ENCODE measurements around the gene FHAD1. TPM values are rescaled to one million over a fixed set of nuclear protein-coding genes. Genes with fewer than 3 reads are reported as not detected.

FHAD1 gene
- total RNA-seq, 1 donor from 2014 or later, result 0.32 TPM

DNA sequence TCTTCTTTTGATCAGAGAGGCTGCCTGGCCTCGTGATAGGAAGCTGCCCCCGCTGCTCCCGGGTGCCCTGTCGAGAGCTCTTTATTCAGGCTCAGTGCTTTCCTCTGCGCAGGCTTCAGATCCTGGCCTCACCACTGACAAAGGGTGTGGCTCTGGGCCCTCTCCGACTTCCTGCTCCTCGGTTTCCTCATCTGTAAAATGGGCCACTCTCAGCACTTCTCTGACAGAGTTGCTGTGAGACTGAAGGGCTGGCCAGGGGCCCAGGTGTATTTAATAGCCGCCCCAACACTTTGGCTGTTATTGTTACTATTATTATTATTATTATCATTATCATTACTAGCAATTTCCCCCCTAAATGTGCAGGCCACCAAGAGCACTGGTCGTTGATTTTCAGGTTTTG lies 101.6 kb downstream of the FHAD1 start:
- no peak for ATAC-seq

DNA sequence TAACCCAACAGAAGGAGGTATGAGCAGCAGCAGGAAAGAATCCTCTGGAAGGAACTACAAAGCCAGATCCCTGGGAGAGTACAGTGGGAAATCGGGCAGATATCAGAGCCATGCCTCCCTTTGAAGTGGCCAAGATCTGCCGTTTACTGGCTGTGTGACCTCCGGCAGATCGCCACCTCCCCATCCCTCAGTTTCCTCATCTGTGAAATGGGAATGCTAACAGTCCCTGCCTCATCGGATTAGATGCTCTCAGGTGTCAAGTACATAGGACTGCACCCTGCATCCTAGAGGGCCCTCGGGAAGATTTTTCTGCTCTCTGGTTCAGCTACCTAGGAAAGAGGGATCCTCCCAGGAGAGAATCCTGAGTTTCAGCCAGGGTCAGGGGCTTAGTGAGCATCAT lies 102.1 kb downstream of the FHAD1 start:
- ATAC-seq, result no peak

DNA sequence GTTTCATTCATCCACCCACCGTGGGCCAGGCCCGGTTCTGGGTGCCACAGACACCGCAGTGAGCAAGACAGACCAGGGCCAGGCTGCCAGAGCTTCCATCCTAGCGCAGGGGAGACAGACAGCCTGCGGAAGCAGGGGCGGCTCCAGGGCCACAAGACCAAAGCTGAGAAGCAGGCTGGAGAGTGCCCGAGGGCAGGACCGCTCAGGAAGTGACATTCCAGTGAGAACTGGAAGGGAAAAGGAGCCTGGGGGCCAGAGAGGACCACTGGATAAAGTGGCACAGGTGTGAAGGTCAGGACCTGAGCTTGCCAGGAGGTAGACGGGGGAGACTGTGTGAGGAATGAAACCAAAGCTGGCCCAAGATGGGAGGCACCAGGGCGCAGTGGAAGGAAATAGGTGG lies 103.1 kb downstream of the FHAD1 start:
- no peak for ATAC-seq

DNA sequence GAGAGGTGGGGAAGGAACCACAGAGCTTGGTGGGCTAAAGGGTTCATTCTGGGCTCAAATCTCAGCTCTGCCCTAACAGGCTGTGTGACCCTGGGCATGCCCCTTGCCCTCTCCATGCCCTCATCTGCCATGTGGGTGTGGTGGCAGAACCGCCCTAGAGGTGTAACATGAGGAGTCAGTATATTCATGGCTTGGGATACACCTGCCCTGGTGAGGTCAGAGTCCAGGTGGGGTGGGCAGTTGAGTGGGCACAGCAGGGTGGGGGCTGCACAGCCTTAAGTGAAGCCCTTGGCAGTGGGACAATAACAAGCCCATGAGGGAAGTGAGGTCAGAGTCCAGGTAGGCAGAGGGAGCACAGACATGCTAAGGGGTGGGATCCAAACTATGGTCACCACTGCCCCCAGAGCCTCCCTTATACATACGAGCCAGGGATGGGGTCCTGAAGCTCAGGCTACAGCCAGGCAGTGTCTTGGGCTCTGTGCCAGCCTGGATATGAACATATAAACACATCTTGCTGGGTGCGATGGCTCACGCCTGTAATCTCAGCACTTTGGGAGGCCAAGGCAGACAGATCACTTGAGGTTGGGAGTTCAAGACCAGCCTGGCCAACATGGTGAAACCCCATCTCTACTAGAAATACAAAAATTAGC lies 103.7 kb downstream of the FHAD1 start:
- ATAC-seq, result peak; percentile 78

DNA sequence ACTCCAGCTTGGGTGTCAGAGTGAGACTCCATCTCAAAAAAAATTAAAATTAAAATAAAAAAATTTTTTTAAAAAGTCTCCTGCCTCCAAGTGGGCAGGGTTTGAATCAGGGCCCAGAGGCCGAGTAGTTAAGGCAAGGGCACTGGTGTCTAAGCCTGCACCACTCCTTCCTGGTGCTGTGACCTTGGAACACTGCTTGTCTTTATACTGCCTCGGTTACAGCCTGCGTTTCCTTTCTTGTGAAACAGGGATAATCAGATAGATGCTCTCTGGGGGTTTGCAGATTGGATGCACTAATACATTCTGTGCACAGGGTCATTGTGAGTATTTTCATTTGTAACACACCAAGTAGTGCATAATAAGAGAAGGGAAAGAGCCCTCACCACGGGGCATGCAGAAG lies 104.3 kb downstream of the FHAD1 start:
- no peak for ATAC-seq

DNA sequence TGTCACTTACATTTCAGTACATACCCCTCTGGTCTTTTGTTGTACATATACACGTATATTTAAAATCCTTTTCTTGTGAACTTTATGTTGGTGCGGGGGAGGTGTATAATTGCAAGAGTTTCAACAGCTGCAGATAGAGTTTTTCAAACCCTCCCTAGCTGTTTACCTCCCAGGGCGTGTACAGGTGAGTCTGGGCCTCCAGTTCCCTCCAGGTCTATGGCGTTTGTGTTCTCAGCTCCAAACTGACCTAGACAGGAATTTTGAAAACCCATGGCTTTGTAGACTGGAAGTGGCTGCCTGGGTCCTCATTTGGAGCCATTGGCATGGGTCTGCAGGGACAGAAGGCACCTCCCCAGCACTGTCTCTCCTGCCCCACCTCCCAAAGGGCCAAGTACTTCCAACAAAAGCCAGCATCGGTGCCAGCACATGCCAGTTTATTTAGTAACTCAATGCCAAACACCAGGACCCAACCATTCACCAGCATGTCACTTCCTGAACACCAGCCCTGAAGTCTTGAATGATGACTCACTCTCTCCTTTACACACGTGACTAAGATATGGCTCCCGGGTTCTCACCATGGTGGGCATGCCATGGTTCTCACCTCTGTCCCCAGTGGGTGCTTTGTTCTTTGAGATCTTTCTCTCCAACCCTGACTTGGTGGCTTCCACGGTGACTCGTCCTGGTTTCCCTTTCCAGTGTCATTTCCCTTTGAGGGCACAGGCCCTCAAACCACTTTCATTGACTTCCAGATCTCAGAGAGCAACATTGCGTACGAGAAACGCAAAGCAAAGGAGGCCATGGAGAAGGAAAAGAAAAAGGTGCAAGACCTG lies 105.3 kb downstream of the FHAD1 start:
- ATAC-seq, result peak; percentile 82

DNA sequence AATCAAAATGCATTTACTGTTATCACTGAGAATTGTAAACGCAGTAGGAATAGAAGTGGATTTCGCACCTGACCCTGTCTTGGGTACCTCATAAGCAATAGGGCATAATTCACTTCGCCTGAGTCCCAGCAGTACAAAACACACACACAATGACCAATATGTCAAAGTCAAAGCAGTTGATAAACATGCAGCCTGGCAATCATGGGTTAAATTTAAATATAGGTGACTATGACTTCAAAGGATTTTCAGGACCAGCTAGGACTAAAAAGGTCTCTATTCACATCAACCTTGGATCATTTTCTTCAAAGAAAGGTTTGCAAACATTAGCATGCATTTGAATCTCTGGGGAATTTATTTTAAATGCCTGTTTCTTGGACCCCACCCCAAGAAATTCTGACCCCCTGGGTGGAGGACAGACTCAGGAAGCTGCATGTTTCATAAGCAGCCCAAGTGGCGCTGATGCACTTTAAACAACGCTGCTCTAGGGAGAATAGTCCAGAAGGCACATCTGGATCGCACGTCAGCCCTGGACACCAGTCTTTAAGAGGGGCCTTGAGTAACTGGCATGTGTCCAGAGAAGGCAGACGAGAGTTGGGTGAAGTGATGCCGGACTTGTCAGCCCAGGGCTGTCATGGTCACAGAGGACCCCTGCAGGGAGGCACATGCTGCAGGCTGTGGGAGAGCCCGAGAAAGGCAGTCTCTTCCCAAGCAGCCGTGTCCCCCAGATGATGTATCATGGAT lies 107.0 kb downstream of the FHAD1 start:
- ATAC-seq, result no peak

DNA sequence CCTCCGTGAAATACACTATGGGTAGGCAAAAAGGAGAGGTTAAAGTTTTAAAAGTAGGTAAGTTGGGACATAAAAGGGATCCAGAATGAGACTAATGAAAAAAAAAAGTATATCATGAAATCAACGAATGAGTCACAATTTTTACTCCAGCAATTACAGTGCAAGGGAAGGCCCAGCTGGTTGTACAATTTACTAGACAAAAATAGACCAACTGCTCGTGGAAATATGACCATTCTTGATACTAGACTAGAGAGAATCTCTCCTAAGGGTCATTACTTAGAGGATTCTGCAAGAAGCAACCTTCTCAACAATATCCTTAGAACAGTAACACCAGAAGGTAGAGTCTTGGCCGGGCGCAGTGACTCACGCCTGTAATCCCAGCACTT lies 107.5 kb downstream of the FHAD1 start:
- no peak for ATAC-seq

DNA sequence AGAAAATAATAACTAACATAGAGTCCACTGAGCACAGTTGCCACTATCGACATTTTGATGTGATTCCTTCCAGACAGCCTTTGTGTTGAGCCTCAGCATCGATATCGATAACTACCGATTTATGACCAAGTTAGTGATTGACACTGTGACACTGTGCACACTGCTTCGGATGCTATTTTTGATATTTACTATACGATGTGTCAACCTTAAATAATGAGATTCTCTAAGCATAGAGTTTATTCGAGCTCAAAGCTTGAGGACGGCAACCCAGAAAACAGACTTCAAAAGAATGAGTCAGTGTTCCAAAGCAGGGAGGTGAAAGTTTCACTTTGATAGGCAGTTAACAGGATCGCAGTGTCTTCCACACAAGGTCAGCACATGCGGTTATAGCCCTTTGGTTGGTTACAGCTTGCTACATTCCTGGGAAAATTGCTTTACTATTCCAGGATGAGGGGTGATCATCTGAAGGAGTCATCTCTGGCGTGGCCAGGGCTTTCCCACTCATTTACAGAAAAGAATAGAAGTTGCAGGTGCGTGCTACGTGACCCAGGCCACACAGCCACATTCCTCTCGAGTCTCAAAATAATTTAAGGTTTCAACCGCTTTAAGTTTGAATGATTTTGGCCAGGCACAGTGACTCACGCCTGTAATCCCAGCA lies 109.1 kb downstream of the FHAD1 start:
- ATAC-seq, result no peak

DNA sequence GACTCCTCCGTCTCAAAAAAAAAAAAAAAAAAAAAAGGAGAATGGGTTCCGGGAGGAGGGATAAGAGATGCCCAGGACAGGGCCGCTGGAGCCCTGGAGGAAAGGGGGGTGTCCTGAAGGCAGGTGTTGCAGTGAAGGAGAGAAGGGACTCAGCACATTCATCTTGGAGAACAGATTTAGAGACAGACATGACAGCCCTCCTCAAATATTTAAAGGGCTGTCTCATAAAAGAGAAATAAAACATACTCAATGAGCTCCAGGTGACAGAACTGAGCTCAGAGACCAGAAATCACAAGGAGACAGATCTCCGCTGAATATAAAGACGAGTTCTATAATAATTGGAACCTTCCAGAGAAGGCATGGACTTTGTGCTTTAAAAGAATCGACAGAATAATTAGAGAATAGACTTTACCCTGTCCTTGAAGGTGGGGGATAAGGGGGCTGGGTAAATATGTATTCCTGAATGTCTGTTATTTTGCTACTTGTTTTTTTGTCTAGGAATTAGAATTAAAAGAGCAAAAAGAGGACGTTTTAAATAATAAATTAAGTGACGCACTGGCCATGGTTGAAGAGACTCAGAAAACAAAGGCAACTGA lies 110.7 kb downstream of the FHAD1 start:
- no peak for ATAC-seq

DNA sequence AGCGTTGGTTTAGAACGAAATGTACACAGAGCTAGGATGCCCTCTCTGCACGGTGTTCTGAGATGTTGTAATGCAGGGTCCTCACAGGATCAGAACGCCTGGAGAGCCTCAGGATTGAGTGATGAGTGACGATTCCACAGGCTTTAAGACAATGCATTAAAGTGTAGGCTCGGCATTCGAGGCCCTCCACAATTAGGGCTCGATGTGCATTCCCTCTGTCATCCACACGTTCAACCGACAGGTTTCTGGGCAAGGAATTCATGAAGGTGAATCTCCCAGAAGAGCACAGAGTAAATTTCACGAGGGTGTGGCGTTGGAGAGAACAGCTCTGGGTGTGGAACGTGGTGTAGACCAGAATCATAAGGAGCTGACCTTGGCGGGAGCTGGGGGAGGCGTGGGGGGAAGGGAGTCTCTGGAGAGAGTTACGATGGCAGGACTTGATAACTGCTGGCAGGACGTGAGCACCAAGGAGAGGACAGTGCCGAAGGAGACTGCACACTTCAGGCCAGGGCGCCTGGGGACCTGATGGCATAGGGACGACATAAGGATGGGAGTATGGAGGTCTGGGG lies 111.6 kb downstream of the FHAD1 start:
- no peak for ATAC-seq

DNA sequence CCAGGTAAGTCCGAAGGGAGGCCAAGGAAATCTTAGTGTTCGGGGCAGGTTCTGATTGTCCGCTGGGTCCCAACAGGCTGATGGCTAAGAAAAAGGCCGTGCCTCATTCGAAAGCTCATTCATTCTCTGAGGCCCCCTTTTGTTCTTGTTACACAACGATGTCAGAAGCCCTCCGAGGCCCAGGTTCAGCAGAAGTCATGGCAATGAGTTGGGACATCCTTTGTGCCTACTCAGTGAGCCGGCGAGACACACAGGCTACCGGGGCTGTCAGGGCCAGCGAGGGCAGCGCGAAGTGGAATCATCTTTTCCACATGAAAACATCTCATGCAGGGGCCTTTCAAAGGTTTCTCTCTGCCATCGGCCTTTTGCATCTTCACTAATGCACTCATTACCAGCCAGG lies 113.7 kb downstream of the FHAD1 start:
- no peak for ATAC-seq

DNA sequence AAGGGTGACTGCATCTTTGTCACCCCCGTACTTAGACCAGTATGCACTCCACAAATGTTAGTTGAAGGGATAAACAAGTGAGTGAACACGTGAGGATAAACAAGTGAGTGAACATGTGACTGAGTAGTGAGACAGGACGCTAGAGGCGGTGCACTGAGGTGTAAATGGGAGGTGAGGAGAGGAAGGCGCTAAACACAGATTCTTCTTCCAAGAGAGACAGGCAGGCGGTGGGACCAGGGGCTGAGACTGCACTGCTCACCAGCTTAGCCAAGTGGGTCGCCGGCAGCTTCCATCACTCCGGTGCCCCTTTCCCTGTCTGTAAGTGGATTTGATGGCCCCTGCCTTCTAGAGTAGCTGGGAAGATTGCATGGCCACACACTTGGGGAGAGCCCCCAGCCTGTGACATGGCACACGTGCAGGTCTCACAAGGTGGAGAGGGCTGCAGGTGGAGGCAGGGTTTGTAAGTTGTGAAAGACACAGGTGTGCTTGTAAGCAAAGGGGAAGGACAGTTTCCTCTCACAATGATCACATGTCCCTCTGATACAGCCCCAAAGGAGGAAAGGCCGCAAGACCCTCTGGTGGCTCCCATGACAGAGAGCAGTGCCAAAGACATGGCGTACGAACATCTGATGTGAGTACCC lies 115.2 kb downstream of the FHAD1 start:
- ATAC-seq, result no peak

DNA sequence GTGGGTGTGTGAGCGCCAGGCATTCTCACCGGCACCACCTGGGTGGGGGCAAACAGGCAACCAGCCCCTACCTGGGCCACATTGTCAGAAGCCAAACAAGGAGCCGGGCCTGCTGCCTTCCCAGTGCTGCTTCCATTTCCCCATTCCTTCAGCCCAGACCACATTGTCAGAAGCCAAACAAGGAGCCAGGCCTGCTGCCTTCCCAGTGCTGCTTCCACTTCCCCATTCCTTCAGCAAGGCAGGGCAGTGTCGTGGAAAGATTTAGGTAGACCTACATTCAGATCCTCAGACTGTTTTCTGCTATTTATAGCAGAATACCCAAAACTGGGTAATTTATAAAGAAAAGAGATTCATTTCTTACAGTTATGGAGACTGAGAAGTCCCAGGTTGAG lies 115.7 kb downstream of the FHAD1 start:
- no peak for ATAC-seq

DNA sequence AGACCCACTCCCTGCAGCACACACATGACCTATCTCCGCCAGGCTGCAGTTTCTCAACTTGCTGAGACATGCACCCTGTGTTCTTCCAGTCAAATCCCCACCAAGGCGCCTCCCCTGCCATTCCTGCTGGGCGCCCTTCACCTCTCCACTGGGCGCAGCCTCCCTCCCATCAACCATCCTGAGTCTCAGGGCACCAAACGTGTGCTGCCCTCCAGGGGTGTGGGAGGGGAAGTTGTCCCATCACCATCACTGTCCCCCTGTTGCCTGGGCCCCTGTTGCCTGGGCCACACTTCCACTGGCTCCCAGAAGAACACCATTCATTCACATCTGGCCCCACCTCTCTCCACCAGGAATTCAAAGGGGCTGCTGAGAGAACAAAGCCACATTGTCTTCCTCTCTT lies 117.7 kb downstream of the FHAD1 start:
- peak; percentile 80 for ATAC-seq

DNA sequence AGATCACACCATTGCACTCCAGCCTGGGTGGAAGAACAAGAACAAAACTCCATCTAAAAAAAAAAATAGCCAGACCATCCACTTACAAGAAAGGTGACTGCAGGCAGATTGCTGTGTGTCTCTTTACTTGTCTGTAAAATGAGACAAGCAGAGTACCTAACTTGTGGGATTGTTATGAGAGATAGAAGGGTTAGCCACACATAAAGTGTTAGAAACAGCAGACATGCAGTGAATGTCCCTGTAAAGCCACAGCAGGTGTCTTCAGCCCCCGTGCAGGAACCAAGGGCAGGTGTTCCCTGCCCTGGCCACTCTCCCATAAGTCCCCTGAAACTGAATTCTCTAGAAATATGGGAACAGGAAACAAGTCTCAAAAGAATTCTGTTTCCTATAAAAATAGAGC lies 121.9 kb downstream of the FHAD1 start:
- ATAC-seq, result no peak

DNA sequence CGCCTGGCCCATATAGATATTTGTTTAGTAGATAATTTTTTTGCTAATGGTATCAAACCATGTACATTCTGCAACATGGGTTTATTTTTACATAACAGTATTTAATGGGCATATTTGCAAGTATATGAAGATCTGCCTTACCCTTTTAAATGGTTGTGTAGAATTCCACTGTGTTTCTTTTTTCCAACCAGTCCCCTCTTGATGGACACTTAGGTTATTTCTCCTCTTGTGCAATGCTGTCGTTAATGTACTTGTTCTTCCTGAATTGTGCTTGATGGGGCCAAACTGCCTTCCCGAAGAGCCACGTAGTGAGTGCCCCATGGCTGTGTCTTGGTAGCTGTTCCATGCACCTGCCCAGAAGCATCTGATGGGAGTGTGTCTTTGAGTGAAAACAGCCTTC lies 123.2 kb downstream of the FHAD1 start:
- ATAC-seq, result no peak

DNA sequence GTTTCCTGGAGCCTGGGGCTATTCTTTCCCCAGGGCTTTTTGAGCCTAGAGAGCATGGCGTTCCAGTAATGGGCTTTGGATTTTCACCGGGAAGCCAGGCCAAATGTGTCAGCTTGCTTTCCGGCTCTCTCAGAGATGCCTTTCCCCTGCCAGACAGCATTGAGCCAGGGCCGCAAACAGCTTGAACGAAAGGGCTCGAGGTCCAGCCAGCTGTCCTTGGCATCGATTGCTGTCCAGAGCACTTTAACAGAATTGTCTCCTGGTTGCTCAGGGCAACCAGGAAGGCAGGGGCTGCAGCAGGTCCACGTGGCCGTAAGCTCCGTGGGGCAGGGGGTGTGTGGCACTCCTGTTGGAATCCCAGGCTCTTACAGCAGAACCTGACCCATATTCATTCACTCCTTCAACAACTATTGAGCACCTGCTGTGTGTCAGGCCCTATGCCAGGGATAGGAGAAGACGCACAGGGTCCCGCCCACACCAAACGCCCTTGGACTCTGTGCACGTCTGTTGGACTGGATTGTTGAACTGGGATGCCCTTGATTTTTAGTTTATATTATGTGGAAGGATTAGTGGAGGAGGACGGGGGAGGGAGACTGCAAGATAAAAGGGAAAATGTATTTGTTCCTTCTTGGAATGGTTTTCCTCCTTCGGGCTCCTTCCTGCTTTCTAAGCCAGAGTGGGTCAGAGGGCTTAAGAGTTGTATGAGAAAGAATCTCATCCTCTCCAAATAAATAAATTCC lies 123.9 kb downstream of the FHAD1 start:
- no peak for ATAC-seq

DNA sequence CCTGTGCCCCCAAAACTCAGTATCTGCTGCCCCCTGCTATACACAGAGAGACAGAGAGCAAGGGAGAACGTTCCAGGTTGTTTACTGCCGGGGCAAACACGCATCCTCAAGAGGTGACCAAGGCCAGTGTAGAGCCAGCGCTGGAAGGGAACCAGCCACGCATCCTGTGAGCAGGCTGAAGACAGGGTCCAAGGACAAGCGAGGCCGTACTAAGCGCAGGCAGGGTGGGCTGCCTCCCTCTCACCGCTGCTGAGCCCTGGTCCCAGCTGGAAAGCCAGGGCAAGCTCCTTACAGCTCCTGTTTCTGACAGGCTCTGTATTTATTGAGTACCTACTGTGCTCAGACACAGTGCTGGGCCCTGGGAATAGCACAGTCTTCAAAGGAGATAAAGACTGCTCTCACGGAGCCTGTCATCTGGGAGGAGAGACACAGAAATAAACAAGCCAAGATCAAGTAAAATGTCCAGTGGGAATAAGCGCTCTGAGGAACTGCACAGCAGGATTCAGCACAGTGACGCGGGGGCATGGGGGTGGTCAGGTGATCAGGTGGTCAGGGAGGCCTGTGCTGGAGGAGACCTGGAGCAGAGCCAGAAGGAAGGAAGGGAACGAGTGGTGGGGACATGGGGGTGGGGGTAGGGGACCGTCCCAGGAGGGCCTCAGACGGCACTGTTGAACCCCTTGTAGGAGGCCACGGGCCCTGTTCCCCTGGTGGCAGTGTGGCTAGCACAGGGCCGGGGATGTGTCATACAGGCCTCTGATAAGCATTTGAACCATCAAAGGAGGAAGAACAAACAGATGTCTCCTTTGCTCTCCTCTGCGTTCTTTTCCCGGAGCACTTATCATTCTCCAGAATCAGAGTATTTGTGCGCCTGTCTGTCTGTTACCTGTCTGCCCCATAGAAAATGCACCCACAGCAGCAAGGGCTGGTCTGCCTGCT lies 124.9 kb downstream of the FHAD1 start:
- ATAC-seq, result no peak

DNA sequence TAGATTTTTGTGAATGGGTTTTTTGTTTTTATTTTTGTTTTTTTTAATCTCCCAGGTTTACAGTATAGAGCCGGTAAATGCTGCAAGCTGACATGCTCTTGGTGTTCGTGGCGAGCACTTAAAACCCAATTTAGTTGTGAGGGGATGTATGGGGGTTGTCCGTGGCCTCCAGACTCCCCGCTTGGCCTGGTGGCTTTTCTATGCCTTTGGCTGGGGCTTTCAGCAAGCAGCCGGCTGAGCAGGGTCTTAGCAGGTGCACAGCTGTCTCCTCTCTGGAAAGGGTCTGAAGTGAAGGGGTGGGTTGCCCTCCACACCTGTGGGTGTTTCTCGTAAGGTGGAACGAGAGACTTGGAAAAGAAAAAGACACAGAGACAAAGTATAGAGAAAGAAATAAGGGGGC lies 131.7 kb downstream of the FHAD1 start:
- no peak for ATAC-seq

Data from esophagus mucosa (tissue), 1 donor.